Natural killer cell treated with Interleukin-12 subunit alpha and Interleukin-12 subunit beta and Interleukin-15 and Interleukin-18, amount 100 ng/mL, for 72 hours (primary cell): ENCODE data around the gene GNG12. TPM values are rescaled to one million over a fixed set of nuclear protein-coding genes. Genes with fewer than 3 reads are reported as not detected.

Source experiments
- ATAC-seq, 2 donors: fragments of 150-1000 bp; cut with Tn5 transposase in 1 of 2; sonication (Bioruptor Pico), chemical (Tn5 transposase) in 1 of 2; 2 replicates each; pipeline ENCODE4 v1.10.0; 2021
- DNase-seq: peaks from one replicate; pipeline ENCODE4 v3.0.0; 2022; ENCODE audit warnings: low spot score
- H3K27ac Mint-ChIP-seq, 2 donors: 1 replicate in 1 of 2; 2 replicates in 1 of 2; pipeline ENCODE4 v1.8.0; 2022; ENCODE audit warnings: mixed read lengths in 2 of 2, mild to moderate bottlenecking in 1 of 2, moderate library complexity in 1 of 2
- H3K27me3 Mint-ChIP-seq, 2 donors: 1 replicate in 1 of 2; 2 replicates in 1 of 2; pipeline ENCODE4 v1.8.0; 2022; ENCODE audit warnings: mixed read lengths in 2 of 2
- H3K36me3 Mint-ChIP-seq: one replicate; pipeline ENCODE4 v1.8.0; 2022; ENCODE audit warnings: mixed read lengths
- H3K4me1 Mint-ChIP-seq, 2 donors: 1 replicate in 1 of 2; 2 replicates in 1 of 2; pipeline ENCODE4 v1.8.0; 2022; ENCODE audit warnings: low read depth in 2 of 2, mixed read lengths in 2 of 2, mild to moderate bottlenecking in 1 of 2
- H3K4me3 Mint-ChIP-seq: one replicate; pipeline ENCODE4 v1.8.0; 2022; ENCODE audit warnings: mixed read lengths
- H3K9me3 Mint-ChIP-seq: 2 replicates; pipeline ENCODE4 v1.8.0; 2022; ENCODE audit warnings: mixed read lengths
- total RNA-seq, 2 donors: library from RNA; stranded (reverse); gene quantifications; one replicate each; pipeline ENCODE4 v1.2.3, GENCODE V29; 2022

The GNG12 gene
- total RNA-seq, 2 donors from 2014 or later: 0.21 to 0.28 TPM

GRCh38 chr1:67777440-67777839 lies 55.8 kb downstream of the GNG12 start:
- DNase-seq: no peak
- no peak overlapping the region for H3K4me3 Mint-ChIP-seq
- H3K36me3 Mint-ChIP-seq: no peaks in the 10 kb centered on the region

GRCh38 chr1:67777016-67777415 lies 56.3 kb downstream of the GNG12 start:
- Mint-ChIP-seq H3K27ac (no peak overlapping the region), H3K4me3 (no peak overlapping the region), H3K4me1 (no peaks in the 10 kb centered on the region), H3K9me3 (no peaks in the 10 kb centered on the region), H3K27me3 (peaks cover 18 to 25% of the 10 kb centered on the region in 2 donors), H3K36me3 (no peaks in the 10 kb centered on the region)
- ATAC-seq (no peak), DNase-seq (no peak)

More at GRCh38 chr1:67777440-67777839, 55.8 kb downstream of the GNG12 start:
- Mint-ChIP-seq H3K9me3 (no peaks in the 10 kb centered on the region), H3K27me3 (peaks cover 18 to 25% of the 10 kb centered on the region in 2 donors), H3K27ac (no peak overlapping the region), H3K4me1 (no peaks in the 10 kb centered on the region)
- no peak for ATAC-seq

GRCh38 chr1:67773462-67773861 lies 59.8 kb downstream of the GNG12 start:
- no peak overlapping the region for H3K4me3 Mint-ChIP-seq
- peaks cover 32 to 34% of the 10 kb centered on the region in 2 donors for H3K27me3 Mint-ChIP-seq

GRCh38 chr1:67771749-67772148 lies 61.5 kb downstream of the GNG12 start:
- Mint-ChIP-seq H3K36me3 (no peaks in the 10 kb centered on the region), H3K4me3 (no peak overlapping the region), H3K27ac (no peak overlapping the region), H3K27me3 (peaks cover 34 to 38% of the 10 kb centered on the region in 2 donors), H3K9me3 (no peaks in the 10 kb centered on the region), H3K4me1 (peaks cover 0 to 8% of the 10 kb centered on the region in 2 donors)
- ATAC-seq: no peak
- DNase-seq: no peak

More at GRCh38 chr1:67773462-67773861, 59.8 kb downstream of the GNG12 start:
- H3K27ac Mint-ChIP-seq: no peak overlapping the region
- ATAC-seq (no peak), DNase-seq (no peak)
- no peaks in the 10 kb centered on the region for H3K9me3 Mint-ChIP-seq
- no peaks in the 10 kb centered on the region for H3K36me3 Mint-ChIP-seq
- peaks cover 0 to 8% of the 10 kb centered on the region in 2 donors for H3K4me1 Mint-ChIP-seq

GRCh38 chr1:67771152-67771551 lies 62.1 kb downstream of the GNG12 start:
- DNase-seq: no peak
- H3K9me3 Mint-ChIP-seq: no peaks in the 10 kb centered on the region
- H3K36me3 Mint-ChIP-seq: no peaks in the 10 kb centered on the region
- peak in 1 of 2 donors; percentile 25 for ATAC-seq
- peaks cover 33 to 40% of the 10 kb centered on the region in 2 donors for H3K27me3 Mint-ChIP-seq
- H3K4me1 Mint-ChIP-seq: peaks cover 1 to 12% of the 10 kb centered on the region in 2 donors
- H3K27ac Mint-ChIP-seq: no peak overlapping the region
- no peak overlapping the region for H3K4me3 Mint-ChIP-seq

GRCh38 chr1:67769633-67770256 lies 63.5 kb downstream of the GNG12 start:
- H3K4me3 Mint-ChIP-seq: no peak overlapping the region
- no peaks in the 10 kb centered on the region for H3K9me3 Mint-ChIP-seq
- ATAC-seq: no peak
- no peak overlapping the region for H3K27ac Mint-ChIP-seq
- H3K36me3 Mint-ChIP-seq: no peaks in the 10 kb centered on the region
- peaks cover 28 to 37% of the 10 kb centered on the region in 2 donors for H3K27me3 Mint-ChIP-seq
- H3K4me1 Mint-ChIP-seq: peaks cover 5 to 15% of the 10 kb centered on the region in 2 donors
- DNase-seq: no peak

GRCh38 chr1:67768480-67768879 lies 64.8 kb downstream of the GNG12 start:
- Mint-ChIP-seq H3K27ac (no peak overlapping the region), H3K9me3 (no peaks in the 10 kb centered on the region), H3K36me3 (no peaks in the 10 kb centered on the region), H3K4me1 (peaks cover 5 to 15% of the 10 kb centered on the region in 2 donors), H3K27me3 (peaks cover 30 to 42% of the 10 kb centered on the region in 2 donors), H3K4me3 (no peak overlapping the region)
- DNase-seq: no peak
- ATAC-seq: no peak

GRCh38 chr1:67767103-67767782 lies 66.0 kb downstream of the GNG12 start:
- H3K36me3 Mint-ChIP-seq: no peaks in the 10 kb centered on the region
- no peaks in the 10 kb centered on the region for H3K9me3 Mint-ChIP-seq
- no peak for ATAC-seq
- H3K4me1 Mint-ChIP-seq: peaks cover 5 to 15% of the 10 kb centered on the region in 2 donors
- H3K27ac Mint-ChIP-seq: no peak overlapping the region
- DNase-seq: no peak
- peaks cover 33 to 50% of the 10 kb centered on the region in 2 donors for H3K27me3 Mint-ChIP-seq
- H3K4me3 Mint-ChIP-seq: no peak overlapping the region

- Mint-ChIP-seq H3K36me3 (no peaks in the 10 kb centered on the region), H3K4me3 (peak overlapping the region; percentile 28), H3K27ac (no peak overlapping the region), H3K4me1 (peaks cover 5 to 15% of the 10 kb centered on the region in 2 donors), H3K27me3 (peaks cover 33 to 53% of the 10 kb centered on the region in 2 donors), H3K9me3 (no peaks in the 10 kb centered on the region)
- peak; percentile 27 to 66 for ATAC-seq
- DNase-seq: peak; percentile 68
Observed at GRCh38 chr1:67766141-67766978, 66.9 kb downstream of the GNG12 start.

GRCh38 chr1:67764633-67765032 lies 68.6 kb downstream of the GNG12 start:
- DNase-seq (no peak), ATAC-seq (no peak)
- no peak overlapping the region for H3K4me3 Mint-ChIP-seq
- no peaks in the 10 kb centered on the region for H3K36me3 Mint-ChIP-seq
- H3K27ac Mint-ChIP-seq: no peak overlapping the region
- H3K4me1 Mint-ChIP-seq: peaks cover 5 to 10% of the 10 kb centered on the region in 2 donors
- H3K9me3 Mint-ChIP-seq: no peaks in the 10 kb centered on the region
- peaks cover 30 to 48% of the 10 kb centered on the region in 2 donors for H3K27me3 Mint-ChIP-seq

GRCh38 chr1:67761730-67762129 lies 71.5 kb downstream of the GNG12 start:
- no peak for DNase-seq
- Mint-ChIP-seq H3K27ac (no peak overlapping the region), H3K36me3 (no peaks in the 10 kb centered on the region), H3K9me3 (no peaks in the 10 kb centered on the region), H3K4me1 (peaks cover 5 to 6% of the 10 kb centered on the region in 2 donors), H3K4me3 (no peak overlapping the region), H3K27me3 (peaks cover 22 to 36% of the 10 kb centered on the region in 2 donors)
- ATAC-seq: no peak

GRCh38 chr1:67761091-67761490 lies 72.2 kb downstream of the GNG12 start:
- no peak for ATAC-seq
- no peaks in the 10 kb centered on the region for H3K9me3 Mint-ChIP-seq
- no peaks in the 10 kb centered on the region for H3K36me3 Mint-ChIP-seq
- H3K27ac Mint-ChIP-seq: no peak overlapping the region
- H3K4me3 Mint-ChIP-seq: no peak overlapping the region
- H3K4me1 Mint-ChIP-seq: peaks cover 2 to 4% of the 10 kb centered on the region in 2 donors
- DNase-seq: no peak
- H3K27me3 Mint-ChIP-seq: peaks cover 21 to 33% of the 10 kb centered on the region in 2 donors

GRCh38 chr1:67760030-67760821 lies 73.0 kb downstream of the GNG12 start:
- no peaks in the 10 kb centered on the region for H3K9me3 Mint-ChIP-seq
- no peaks in the 10 kb centered on the region for H3K4me1 Mint-ChIP-seq
- DNase-seq: no peak
- ATAC-seq: peak; percentile 59 to 70
- H3K27me3 Mint-ChIP-seq: peaks cover 20 to 27% of the 10 kb centered on the region in 2 donors
- H3K36me3 Mint-ChIP-seq: no peaks in the 10 kb centered on the region
- H3K27ac Mint-ChIP-seq: no peak overlapping the region
- no peak overlapping the region for H3K4me3 Mint-ChIP-seq
